ELR (cell line): ENCODE measurements around the gene PSMC4.
A peak's percentile ranks its signal among the peaks of the same experiment; 100 is the strongest.

Experiments
- DNase-seq: peaks from one replicate; pipeline ENCODE4 v3.0.0-alpha.2; 2015; ENCODE audit warnings: low read depth

Gene PSMC4

GRCh38 chr19:39970675-39971379 is at the start of gene PSMC4:
TSS of gene PSMC4 (plus strand) at chr19:39971165. CDS start at chr19:39971203, 38 bp downstream.
- peak; percentile 99 for DNase-seq

- DNase-seq: no peak
These were observed 47.1 kb upstream of the PSMC4 start for GRCh38 chr19:39923862-39924261.

GRCh38 chr19:39924389-39924788 is 46.6 kb upstream of the PSMC4 start:
- no peak for DNase-seq

GRCh38 chr19:39924952-39925351 is 46.0 kb upstream of the PSMC4 start:
- no peak for DNase-seq

- no peak for DNase-seq
These were observed 44.7 kb upstream of the PSMC4 start for GRCh38 chr19:39926170-39926760.

GRCh38 chr19:39927076-39927475 is 43.9 kb upstream of the PSMC4 start:
- no peak for DNase-seq

- DNase-seq: no peak
These were observed 43.2 kb upstream of the PSMC4 start for GRCh38 chr19:39927524-39928356.

- DNase-seq: no peak
These were observed 42.6 kb upstream of the PSMC4 start for GRCh38 chr19:39928357-39928725.

- no peak for DNase-seq
These were observed 41.2 kb upstream of the PSMC4 start for GRCh38 chr19:39929750-39930149.

GRCh38 chr19:39934584-39935363 is 36.2 kb upstream of the PSMC4 start, which contains the start of gene FCGBP:
TSS of gene FCGBP (minus strand) at chr19:39934634.
- no peak for DNase-seq

GRCh38 chr19:39935364-39935661 is 35.7 kb upstream of the PSMC4 start:
- DNase-seq: no peak

- DNase-seq: no peak
These were observed 34.9 kb upstream of the PSMC4 start for GRCh38 chr19:39936020-39936419.

GRCh38 chr19:39936622-39937021 is 34.3 kb upstream of the PSMC4 start:
- no peak for DNase-seq

- no peak for DNase-seq
These were observed 33.8 kb upstream of the PSMC4 start for GRCh38 chr19:39937094-39937720.

GRCh38 chr19:39937787-39938186 is 33.2 kb upstream of the PSMC4 start:
- DNase-seq: no peak

- no peak for DNase-seq
These were observed 31.4 kb upstream of the PSMC4 start for GRCh38 chr19:39939556-39939955.

GRCh38 chr19:39940221-39940833 is 30.6 kb upstream of the PSMC4 start:
- DNase-seq: no peak

GRCh38 chr19:39941151-39941550 is 29.8 kb upstream of the PSMC4 start:
- DNase-seq: no peak

- DNase-seq: peak; percentile 67
These were observed 29.2 kb upstream of the PSMC4 start for GRCh38 chr19:39941615-39942365.

- DNase-seq: no peak
These were observed 28.6 kb upstream of the PSMC4 start for GRCh38 chr19:39942366-39942730.

- no peak for DNase-seq
These were observed 27.4 kb upstream of the PSMC4 start for GRCh38 chr19:39943586-39943985.
